ENCODE measurements around the gene ABTB2. TPM values are rescaled to one million over a fixed set of nuclear protein-coding genes. Genes with fewer than 3 reads are reported as not detected.
A peak's percentile ranks its signal among the peaks of the same experiment; 100 is the strongest.

Gene ABTB2
- total and polyA plus RNA-seq, 7 experiments from 2014 or later, result 0.03 to 5.3 (median 0.26) TPM

DNA sequence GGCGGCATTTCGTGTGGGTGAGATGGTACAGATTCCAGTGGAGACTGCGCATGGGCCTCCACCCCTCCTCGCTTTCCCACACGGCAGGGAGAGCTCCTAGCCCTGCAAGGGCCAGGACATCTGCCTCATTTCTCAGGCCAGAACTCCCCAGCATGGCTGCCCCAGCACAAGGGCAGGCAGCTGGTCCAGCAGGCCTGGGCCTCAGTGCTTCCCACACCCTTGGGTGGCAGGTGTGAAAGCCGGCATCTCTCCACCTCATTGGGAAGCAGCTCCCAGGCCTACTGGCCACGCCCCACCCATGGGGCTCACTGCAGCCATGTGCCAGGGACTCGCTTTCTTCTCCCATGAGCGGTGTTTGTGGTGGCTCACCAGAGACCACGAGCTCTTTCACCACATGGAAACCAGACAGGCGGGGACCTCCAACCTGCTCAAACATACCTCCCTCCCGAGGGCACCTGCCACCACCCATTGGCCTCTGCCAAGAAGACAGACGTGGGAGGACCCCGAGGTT, 173.2 kb downstream of the ABTB2 start:
- Mint-ChIP-seq H3K27me3 (peaks cover 0 to 6% (median 0%) of the 10 kb centered on the region in 5 donors), H3K4me1 (peaks cover 0 to 17% (median 0%) of the 10 kb centered on the region in 7 donors), H3K4me3 (no peak overlapping the region), H3K27ac (no peak overlapping the region), H3K9me3 (no peaks in the 10 kb centered on the region), H3K36me3 (no peaks in the 10 kb centered on the region)
- Histone ChIP-seq H3K4me1 (ENCODE audit: control insufficient read depth in 2 of 2, insufficient read depth in 2 of 2, low read length in 2 of 2) (no peaks in the 10 kb centered on the region), H3K27me3 (ENCODE audit: control insufficient read depth in 2 of 2, insufficient read depth in 2 of 2, low read length in 2 of 2) (no peaks in the 10 kb centered on the region), H3K9me3 (ENCODE audit: control insufficient read depth in 2 of 3, low read length in 3 of 3) (no peaks in the 10 kb centered on the region), H3K27ac (ENCODE audit: low read depth, low read length) (no peak overlapping the region), H3K4me3 (ENCODE audit: low read length) (no peak overlapping the region), H3K36me3 (ENCODE audit: control insufficient read depth in 2 of 3, insufficient read depth in 3 of 3, low read length in 3 of 3) (no peaks in the 10 kb centered on the region)
- intact Hi-C loops (cut with micrococcal nuclease), result no loop called here
- DNase-seq, result no peak
- POLR2A ChIA-PET, result interaction anchor here (0.6 kb wide), 1 partner anchor 289 kb away, joined by 3 read pairs; no protein-coding TSS in a partner anchor
- no peak for ATAC-seq
- CTCF ChIA-PET, result no interaction called here

DNA sequence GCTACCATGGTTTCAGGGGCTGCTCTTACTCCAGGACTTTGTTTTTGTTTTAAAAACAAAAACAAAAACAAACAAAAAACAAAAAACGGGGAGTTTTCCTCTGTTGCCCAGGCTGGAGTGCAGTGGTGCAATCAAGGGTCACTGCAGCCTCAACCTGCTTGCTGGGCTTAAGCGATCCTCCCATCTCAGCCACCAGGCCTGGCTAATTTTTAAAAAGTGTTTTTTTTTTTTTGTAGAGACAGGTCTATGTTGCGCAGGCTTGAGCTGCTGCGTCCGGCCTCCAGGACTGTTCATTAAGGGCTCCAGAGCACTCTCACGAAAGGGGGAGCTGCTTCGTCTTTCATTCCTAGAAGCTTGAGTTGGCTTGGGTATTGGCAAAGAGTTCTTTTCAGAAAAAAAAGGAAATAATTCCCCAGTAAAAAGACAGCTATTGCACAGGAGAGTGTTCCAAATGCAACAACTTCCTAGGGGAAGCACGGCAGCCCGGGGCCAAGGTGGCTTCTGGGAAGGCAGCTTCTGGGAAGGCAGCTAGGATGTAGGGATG, 173.9 kb downstream of the ABTB2 start:
- Histone ChIP-seq H3K27me3 (ENCODE audit: control insufficient read depth in 2 of 2, insufficient read depth in 2 of 2, low read length in 2 of 2) (no peaks in the 10 kb centered on the region), H3K4me1 (ENCODE audit: control insufficient read depth in 2 of 2, insufficient read depth in 2 of 2, low read length in 2 of 2) (no peaks in the 10 kb centered on the region), H3K36me3 (ENCODE audit: control insufficient read depth in 2 of 3, insufficient read depth in 3 of 3, low read length in 3 of 3) (no peaks in the 10 kb centered on the region), H3K9me3 (ENCODE audit: control insufficient read depth in 2 of 3, low read length in 3 of 3) (no peaks in the 10 kb centered on the region), H3K27ac (ENCODE audit: low read depth, low read length) (no peak overlapping the region), H3K4me3 (ENCODE audit: low read length) (no peak overlapping the region)
- H3K4me1 Mint-ChIP-seq, result peaks cover 0 to 19% (median 0%) of the 10 kb centered on the region in 7 donors
- no peak for DNase-seq
- H3K9me3 Mint-ChIP-seq, result no peaks in the 10 kb centered on the region
- H3K27ac Mint-ChIP-seq, result no peak overlapping the region
- peaks cover 0 to 6% (median 0%) of the 10 kb centered on the region in 5 donors for H3K27me3 Mint-ChIP-seq
- POLR2A ChIA-PET, result interaction anchor here (0.6 kb wide), 1 partner anchor 290 kb away, joined by 3 read pairs; no protein-coding TSS in a partner anchor
- H3K4me3 Mint-ChIP-seq, result no peak overlapping the region
- H3K36me3 Mint-ChIP-seq, result no peaks in the 10 kb centered on the region
- CTCF ChIA-PET, result no interaction called here
- intact Hi-C loops (cut with micrococcal nuclease), result no loop called here
- no peak for ATAC-seq

DNA sequence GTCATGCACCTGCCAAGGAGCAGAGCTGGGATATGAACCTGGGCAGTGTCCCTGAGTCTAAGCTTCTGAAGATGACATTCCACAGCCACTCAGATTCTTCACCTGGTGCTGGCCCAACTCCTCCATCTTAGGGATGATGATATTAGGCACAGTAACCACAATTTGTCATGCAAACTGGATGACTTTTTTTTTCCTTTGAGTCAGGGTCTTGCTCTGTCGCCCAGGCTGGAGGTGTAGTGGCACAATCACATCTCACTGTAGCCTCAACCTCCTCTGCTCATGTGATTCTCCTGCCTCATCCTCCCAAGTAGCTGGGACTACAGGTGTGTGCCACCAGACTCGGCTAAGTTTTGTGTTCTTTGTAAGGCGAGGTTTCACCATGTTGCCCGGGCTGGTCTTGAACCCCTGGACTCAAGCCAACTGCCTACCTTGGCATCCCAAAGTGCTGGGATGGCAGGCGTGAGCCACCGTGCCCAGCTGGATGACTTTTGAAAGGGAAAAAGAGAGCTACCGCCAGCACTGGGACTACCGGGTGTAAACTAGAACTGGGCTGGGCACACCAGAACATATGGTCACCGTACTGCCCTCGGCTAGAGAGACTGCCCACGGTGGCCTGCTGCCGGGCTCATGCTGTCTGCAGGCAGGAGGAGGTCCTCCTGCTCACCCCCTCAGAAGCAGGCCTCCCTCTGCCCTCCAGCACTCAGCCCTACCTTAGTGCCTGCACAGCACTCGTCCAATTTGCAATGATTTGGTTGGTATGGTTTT, 174.7 kb downstream of the ABTB2 start:
- Histone ChIP-seq H3K4me1 (ENCODE audit: control insufficient read depth in 2 of 2, insufficient read depth in 2 of 2, low read length in 2 of 2) (no peaks in the 10 kb centered on the region), H3K4me3 (ENCODE audit: low read length) (no peak overlapping the region), H3K36me3 (ENCODE audit: control insufficient read depth in 2 of 3, insufficient read depth in 3 of 3, low read length in 3 of 3) (no peaks in the 10 kb centered on the region), H3K27ac (ENCODE audit: low read depth, low read length) (no peak overlapping the region), H3K9me3 (ENCODE audit: control insufficient read depth in 2 of 3, low read length in 3 of 3) (no peaks in the 10 kb centered on the region), H3K27me3 (ENCODE audit: control insufficient read depth in 2 of 2, insufficient read depth in 2 of 2, low read length in 2 of 2) (no peaks in the 10 kb centered on the region)
- H3K27ac Mint-ChIP-seq, result no peak overlapping the region
- CTCF ChIA-PET, result no interaction called here
- DNase-seq, result no peak
- H3K36me3 Mint-ChIP-seq, result no peaks in the 10 kb centered on the region
- H3K9me3 Mint-ChIP-seq, result no peaks in the 10 kb centered on the region
- intact Hi-C loops (cut with micrococcal nuclease), result no loop called here
- POLR2A ChIA-PET, result no interaction called here
- ATAC-seq, result no peak
- no peak overlapping the region for H3K4me3 Mint-ChIP-seq
- peaks cover 0 to 19% (median 0%) of the 10 kb centered on the region in 7 donors for H3K4me1 Mint-ChIP-seq
- H3K27me3 Mint-ChIP-seq, result peaks cover 0 to under 1% (median 0%) of the 10 kb centered on the region in 5 donors

DNA sequence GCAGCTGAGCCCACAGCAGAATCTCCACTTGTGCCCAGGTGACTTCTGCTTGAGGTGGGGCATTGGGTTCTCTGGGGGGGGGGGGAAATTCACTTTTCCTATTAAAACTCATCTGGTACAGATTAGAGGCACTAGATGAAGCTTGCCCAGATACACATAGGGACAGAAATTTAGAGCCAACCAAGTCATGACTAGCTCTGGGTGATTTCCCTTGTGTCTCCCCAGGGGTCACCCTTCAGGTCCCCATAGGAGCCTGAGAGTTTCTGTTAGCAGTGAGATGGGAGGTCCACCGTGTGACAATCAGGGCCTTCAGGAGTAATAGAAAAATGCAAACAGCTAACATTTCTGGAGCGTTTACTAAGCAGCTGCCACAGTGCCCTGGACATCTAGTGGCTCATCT, 175.4 kb downstream of the ABTB2 start:
- POLR2A ChIA-PET, result no interaction called here
- ATAC-seq, result no peak
- H3K4me3 Mint-ChIP-seq, result no peak overlapping the region
- H3K27me3 Mint-ChIP-seq, result no peaks in the 10 kb centered on the region
- Histone ChIP-seq H3K4me1 (ENCODE audit: control insufficient read depth in 2 of 2, insufficient read depth in 2 of 2, low read length in 2 of 2) (no peaks in the 10 kb centered on the region), H3K9me3 (ENCODE audit: control insufficient read depth in 2 of 3, low read length in 3 of 3) (no peaks in the 10 kb centered on the region), H3K4me3 (ENCODE audit: low read length) (no peak overlapping the region), H3K27ac (ENCODE audit: low read depth, low read length) (no peak overlapping the region), H3K27me3 (ENCODE audit: control insufficient read depth in 2 of 2, insufficient read depth in 2 of 2, low read length in 2 of 2) (no peaks in the 10 kb centered on the region), H3K36me3 (ENCODE audit: control insufficient read depth in 2 of 3, insufficient read depth in 3 of 3, low read length in 3 of 3) (no peaks in the 10 kb centered on the region)
- peaks cover 0 to 19% (median 0%) of the 10 kb centered on the region in 7 donors for H3K4me1 Mint-ChIP-seq
- H3K9me3 Mint-ChIP-seq, result no peaks in the 10 kb centered on the region
- H3K36me3 Mint-ChIP-seq, result no peaks in the 10 kb centered on the region
- CTCF ChIA-PET, result no interaction called here
- no peak overlapping the region for H3K27ac Mint-ChIP-seq
- DNase-seq, result no peak
- intact Hi-C loops (cut with micrococcal nuclease), result no loop called here

DNA sequence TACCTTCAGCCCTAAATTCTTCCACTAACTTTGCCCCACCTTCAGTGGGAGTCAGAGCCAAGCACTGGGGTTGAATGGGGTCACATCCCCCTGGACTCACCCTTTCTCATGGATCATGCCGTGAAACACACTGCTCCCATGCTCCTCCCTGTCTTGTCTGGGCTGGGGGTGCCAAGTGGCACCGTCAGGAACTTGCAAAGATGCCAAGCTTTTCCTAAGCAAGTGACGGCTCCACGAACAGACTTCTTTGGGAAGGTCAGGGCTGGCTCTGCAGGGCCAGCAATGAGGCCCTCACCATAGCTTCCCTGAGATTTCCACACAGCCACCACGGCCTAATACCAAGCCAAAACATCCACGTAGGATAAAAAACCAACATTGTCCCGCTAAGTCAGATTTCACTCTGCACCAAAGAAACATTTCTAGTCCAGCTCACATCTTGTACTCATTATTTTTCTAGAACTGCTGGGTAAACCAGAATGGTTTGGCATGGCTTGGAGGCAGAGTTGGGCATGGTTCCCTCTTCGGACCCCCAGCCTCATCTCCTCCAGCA, 175.9 kb downstream of the ABTB2 start:
- Histone ChIP-seq H3K4me3 (ENCODE audit: low read length) (no peak overlapping the region), H3K27me3 (ENCODE audit: control insufficient read depth in 2 of 2, insufficient read depth in 2 of 2, low read length in 2 of 2) (no peaks in the 10 kb centered on the region), H3K9me3 (ENCODE audit: control insufficient read depth in 2 of 3, low read length in 3 of 3) (no peaks in the 10 kb centered on the region), H3K36me3 (ENCODE audit: control insufficient read depth in 2 of 3, insufficient read depth in 3 of 3, low read length in 3 of 3) (no peaks in the 10 kb centered on the region), H3K4me1 (ENCODE audit: control insufficient read depth in 2 of 2, insufficient read depth in 2 of 2, low read length in 2 of 2) (no peaks in the 10 kb centered on the region), H3K27ac (ENCODE audit: low read depth, low read length) (no peak overlapping the region)
- ATAC-seq, result no peak
- intact Hi-C loops (cut with micrococcal nuclease), result no loop called here
- POLR2A ChIA-PET, result no interaction called here
- Mint-ChIP-seq H3K36me3 (no peaks in the 10 kb centered on the region), H3K27me3 (no peaks in the 10 kb centered on the region), H3K27ac (no peak overlapping the region), H3K9me3 (no peaks in the 10 kb centered on the region), H3K4me3 (no peak overlapping the region), H3K4me1 (peaks cover 0 to 19% (median 0%) of the 10 kb centered on the region in 7 donors)
- CTCF ChIA-PET, result interaction anchor here (0.6 kb wide), 1 partner anchor 23 kb away, joined by 3 read pairs; no protein-coding TSS in a partner anchor
- DNase-seq, result no peak

DNA sequence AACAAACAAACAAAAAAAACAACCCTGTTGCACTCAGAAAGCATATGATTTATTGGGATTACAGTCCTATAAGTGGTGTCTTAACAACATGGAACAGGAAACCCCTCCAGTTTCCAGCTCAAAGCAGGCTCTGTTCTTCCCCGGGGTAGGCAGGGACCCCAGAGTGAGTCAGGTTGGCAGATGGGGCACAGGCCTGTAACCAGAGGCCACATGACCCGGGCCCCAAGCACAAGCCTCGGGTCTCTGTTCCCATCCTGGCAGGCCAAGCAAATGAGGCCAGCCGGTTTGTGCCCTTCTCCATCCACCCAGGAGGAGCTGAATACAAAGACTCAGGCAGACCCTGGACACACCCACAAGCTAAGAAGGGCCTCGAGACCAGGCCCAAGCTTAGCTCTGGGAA, 176.6 kb downstream of the ABTB2 start:
- intact Hi-C loops (cut with micrococcal nuclease), result no loop called here
- Histone ChIP-seq H3K27ac (ENCODE audit: low read depth, low read length) (no peak overlapping the region), H3K9me3 (ENCODE audit: control insufficient read depth in 2 of 3, low read length in 3 of 3) (no peaks in the 10 kb centered on the region), H3K4me3 (ENCODE audit: low read length) (no peak overlapping the region), H3K27me3 (ENCODE audit: control insufficient read depth in 2 of 2, insufficient read depth in 2 of 2, low read length in 2 of 2) (no peaks in the 10 kb centered on the region), H3K4me1 (ENCODE audit: control insufficient read depth in 2 of 2, insufficient read depth in 2 of 2, low read length in 2 of 2) (no peaks in the 10 kb centered on the region), H3K36me3 (ENCODE audit: control insufficient read depth in 2 of 3, insufficient read depth in 3 of 3, low read length in 3 of 3) (no peaks in the 10 kb centered on the region)
- no peak overlapping the region for H3K4me3 Mint-ChIP-seq
- peaks cover 0 to 2% (median 0%) of the 10 kb centered on the region in 5 donors for H3K27me3 Mint-ChIP-seq
- ATAC-seq (no peak), DNase-seq (no peak)
- H3K27ac Mint-ChIP-seq, result peak overlapping the region in 1 of 9 donors; percentile 33
- ChIA-PET POLR2A (no interaction called here), CTCF (interaction anchor here (0.6 kb wide), 1 partner anchor 23 kb away, joined by 3 read pairs; no protein-coding TSS in a partner anchor)
- peaks cover 0 to 23% (median 0%) of the 10 kb centered on the region in 7 donors for H3K4me1 Mint-ChIP-seq
- H3K36me3 Mint-ChIP-seq, result no peaks in the 10 kb centered on the region
- no peaks in the 10 kb centered on the region for H3K9me3 Mint-ChIP-seq
